ENCODE data around the gene MEGF8. TPM values are rescaled to one million over a fixed set of nuclear protein-coding genes. Genes with fewer than 3 reads are reported as not detected.

The MEGF8 gene
- total and polyA plus RNA-seq, 9 of the 15 experiments (the other 6 are each of a cell fraction or from before 2014, with no cell fraction given) = 0.28 to 13.1 (median 3.0) TPM

DNA sequence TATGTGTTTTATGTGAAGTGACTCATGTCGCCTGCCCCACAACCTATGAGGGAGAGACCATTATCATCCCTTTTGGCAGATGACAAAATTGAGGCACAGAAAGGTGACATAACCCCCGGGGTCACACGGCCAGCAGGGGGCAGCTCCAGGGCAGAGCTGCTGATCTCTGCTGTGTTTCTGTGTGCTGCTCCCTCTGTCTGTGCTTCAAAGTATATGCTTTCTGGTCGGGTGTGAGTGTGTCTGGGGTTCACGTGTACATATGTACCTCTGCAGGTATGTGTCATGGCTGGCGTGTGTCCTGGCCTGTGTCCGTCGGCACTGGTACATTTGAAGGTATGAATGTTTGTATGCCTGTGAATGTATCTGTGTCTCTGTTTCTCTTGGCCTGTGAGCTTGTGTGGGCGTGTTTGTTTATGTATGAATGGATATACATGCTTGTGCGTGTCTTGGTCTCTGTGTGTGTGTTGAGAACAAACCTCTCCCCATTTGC is 94.7 kb downstream of the MEGF8 start (continued):
- no peak for TF ChIP-seq POLR2AphosphoS5 (IDR thresholded peaks at IDR 0.05; ENCODE audit: control insufficient read depth, insufficient read depth, low read depth, low read length)
- no peak for TF ChIP-seq ZNF830 (CRISPR knock-in tag; IDR thresholded peaks at IDR 0.05)

GRCh38 chr19:42421101-42421500 is 95.7 kb downstream of the MEGF8 start:
- CTCF ChIA-PET (ENCODE audit: low intra/inter-chr PET ratio) = no interaction called here
- BruUV-seq (replicated peaks) = no TSS peak

More at GRCh38 chr19:42421101-42421500, 95.7 kb downstream of the MEGF8 start:
- ATAC-seq = no peak
- 34% methylated on average over 4 of the region's 4 CpGs for WGBS (ENCODE audit: insufficient coverage, low coverage, missing lambda C conversion rate)
- POLR2A ChIA-PET = interaction anchor here (0.7 kb wide), 2 partner anchors 15 to 25 kb away, joined by 3 read pairs; no protein-coding TSS in a partner anchor
- H3K4me1 ChIP-seq (replicated peaks in 1 of 2; ENCODE audit: control insufficient read depth in 2 of 2, insufficient read depth in 2 of 2, low read length in 2 of 2) = peaks cover 0 to 25% of the 10 kb centered on the region in 2 experiments; a peak in 2 of 5 replicates
- H3K4me2 ChIP-seq (ENCODE audit: insufficient read depth, low read length) = no peak overlapping the region
- no peaks in the 10 kb centered on the region for H3K9me1 ChIP-seq (ENCODE audit: control insufficient read depth, insufficient read depth, low read length)
- TF ChIP-seq FOXJ2 (tag; IDR thresholded peaks at IDR 0.05) (no peak), ESRRB (CRISPR knock-in tag; IDR thresholded peaks at IDR 0.05; ENCODE audit: borderline replicate concordance) (no peak), LEF1 (IDR thresholded peaks at IDR 0.05) (no peak)
- TF ChIP-seq, protein P1, sequence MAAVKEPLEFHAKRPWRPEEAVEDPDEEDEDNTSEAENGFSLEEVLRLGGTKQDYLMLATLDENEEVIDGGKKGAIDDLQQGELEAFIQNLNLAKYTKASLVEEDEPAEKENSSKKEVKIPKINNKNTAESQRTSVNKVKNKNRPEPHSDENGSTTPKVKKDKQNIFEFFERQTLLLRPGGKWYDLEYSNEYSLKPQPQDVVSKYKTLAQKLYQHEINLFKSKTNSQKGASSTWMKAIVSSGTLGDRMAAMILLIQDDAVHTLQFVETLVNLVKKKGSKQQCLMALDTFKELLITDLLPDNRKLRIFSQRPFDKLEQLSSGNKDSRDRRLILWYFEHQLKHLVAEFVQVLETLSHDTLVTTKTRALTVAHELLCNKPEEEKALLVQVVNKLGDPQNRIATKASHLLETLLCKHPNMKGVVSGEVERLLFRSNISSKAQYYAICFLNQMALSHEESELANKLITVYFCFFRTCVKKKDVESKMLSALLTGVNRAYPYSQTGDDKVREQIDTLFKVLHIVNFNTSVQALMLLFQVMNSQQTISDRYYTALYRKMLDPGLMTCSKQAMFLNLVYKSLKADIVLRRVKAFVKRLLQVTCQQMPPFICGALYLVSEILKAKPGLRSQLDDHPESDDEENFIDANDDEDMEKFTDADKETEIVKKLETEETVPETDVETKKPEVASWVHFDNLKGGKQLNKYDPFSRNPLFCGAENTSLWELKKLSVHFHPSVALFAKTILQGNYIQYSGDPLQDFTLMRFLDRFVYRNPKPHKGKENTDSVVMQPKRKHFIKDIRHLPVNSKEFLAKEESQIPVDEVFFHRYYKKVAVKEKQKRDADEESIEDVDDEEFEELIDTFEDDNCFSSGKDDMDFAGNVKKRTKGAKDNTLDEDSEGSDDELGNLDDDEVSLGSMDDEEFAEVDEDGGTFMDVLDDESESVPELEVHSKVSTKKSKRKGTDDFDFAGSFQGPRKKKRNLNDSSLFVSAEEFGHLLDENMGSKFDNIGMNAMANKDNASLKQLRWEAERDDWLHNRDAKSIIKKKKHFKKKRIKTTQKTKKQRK (IDR thresholded peaks at IDR 0.05; ENCODE audit: borderline replicate concordance, low read depth, low read length) = no peak
- in situ Hi-C loops (cut with MboI) (no loop called here), intact Hi-C loops (cut with micrococcal nuclease) (no loop called here)
- H3K79me2 ChIP-seq (ENCODE audit: control insufficient read depth, insufficient read depth, low read length) = no peaks in the 10 kb centered on the region
- H4K20me1 ChIP-seq (replicated peaks; ENCODE audit: control insufficient read depth, insufficient read depth, low read length) = no peaks in the 10 kb centered on the region
- H2AFZ ChIP-seq (ENCODE audit: low read depth, low read length) = no peak overlapping the region
- H3K27me3 ChIP-seq (ENCODE audit: control insufficient read depth in 2 of 2, insufficient read depth in 2 of 2, low read length in 2 of 2) = peaks cover 0 to 5% of the 10 kb centered on the region in 2 experiments; a peak in 1 of 5 replicates
- no peaks in the 10 kb centered on the region for H3K36me3 ChIP-seq (ENCODE audit: control insufficient read depth, insufficient read depth, low read length)
- FAIRE-seq = no peak
- H3K27ac ChIP-seq (ENCODE audit: extremely low read depth, low read depth, low read length) = no peak overlapping the region
- DNase-seq (ENCODE audit: extremely low read depth in 1 of 4, low spot score in 3 of 4) = no peak
- no peak overlapping the region for H3K4me3 ChIP-seq
- H3K9ac ChIP-seq (ENCODE audit: insufficient read depth in 1 of 2, low read depth in 2 of 2, low read length in 2 of 2) = no peak overlapping the region
- H3K9me3 ChIP-seq (replicated peaks; ENCODE audit: control insufficient read depth, insufficient read depth, low read depth, low read length) = no peaks in the 10 kb centered on the region

Data from K562 (cell line).